ENCODE results near the gene KIAA2012.

The KIAA2012 gene

GRCh38 chr2:202109139-202109736 lies 36.2 kb downstream of the KIAA2012 start:
- POLR2A ChIA-PET: interaction anchor here (0.7 kb wide), 1 partner anchor 23 kb away, joined by 3 read pairs; no protein-coding TSS in a partner anchor
- Histone ChIP-seq H3K4me3 (ENCODE audit: low read depth, low read length) (no peak overlapping the region), H3K4me1 (ENCODE audit: control insufficient read depth, insufficient read depth, low read length) (peaks cover 6% of the 10 kb centered on the region; the same call in 1 of the 2 replicates), H3K36me3 (ENCODE audit: control insufficient read depth in 2 of 2, insufficient read depth in 1 of 2, low read length in 2 of 2) (no peaks in the 10 kb centered on the region), H3K27ac (ENCODE audit: extremely low read depth, low read depth, low read length) (no peak overlapping the region), H3K9me3 (ENCODE audit: control insufficient read depth, insufficient read depth, low read depth, low read length) (no peaks in the 10 kb centered on the region)
- no peak for TF ChIP-seq GLIS2 (tag by site-specific recombination; IDR thresholded peaks at IDR 0.05)
- peak; percentile 93 for TF ChIP-seq PRDM10 (tag by site-specific recombination; IDR thresholded peaks at IDR 0.05)
- CTCF ChIA-PET: interaction anchor here (0.6 to 1.2 kb wide), 4 partner anchors 69 to 1273 kb away, joined by 3 to 4 read pairs (median 3); no protein-coding TSS in a partner anchor

GRCh38 chr2:202109737-202110184 lies 36.7 kb downstream of the KIAA2012 start:
- H3K27ac ChIP-seq (ENCODE audit: extremely low read depth, low read depth, low read length): no peak overlapping the region
- H3K4me3 ChIP-seq (ENCODE audit: low read depth, low read length): no peak overlapping the region
- no peaks in the 10 kb centered on the region for H3K36me3 ChIP-seq (ENCODE audit: control insufficient read depth in 2 of 2, insufficient read depth in 1 of 2, low read length in 2 of 2)
- H3K9me3 ChIP-seq (ENCODE audit: control insufficient read depth, insufficient read depth, low read depth, low read length): no peaks in the 10 kb centered on the region
- ChIA-PET POLR2A (interaction anchor here (0.7 kb wide), 1 partner anchor 22 kb away, joined by 3 read pairs; no protein-coding TSS in a partner anchor), CTCF (interaction anchor here (0.9 to 1.2 kb wide), 4 partner anchors 51 to 315 kb away, joined by 3 read pairs; no protein-coding TSS in a partner anchor)
- H3K4me1 ChIP-seq (ENCODE audit: control insufficient read depth, insufficient read depth, low read length): peaks cover 6% of the 10 kb centered on the region; the same call in 1 of the 2 replicates
- peak; percentile 31; the same call in 1 of the 2 replicates for TF ChIP-seq ZNF843 (tag by site-specific recombination; IDR thresholded peaks at IDR 0.05)
- peak; percentile 39; the same call in 1 of the 2 replicates for TF ChIP-seq ZNF76 (tag by site-specific recombination; IDR thresholded peaks at IDR 0.05; ENCODE audit: borderline replicate concordance, low read depth)
- TF ChIP-seq PATZ1 (tag by site-specific recombination; IDR thresholded peaks at IDR 0.05): peak; percentile 74
- TF ChIP-seq ZNF148 (tag by site-specific recombination; IDR thresholded peaks at IDR 0.05; ENCODE audit: borderline replicate concordance): no peak
- peak; percentile 58; the same call in 1 of the 2 replicates for TF ChIP-seq IKZF3 (tag by site-specific recombination; IDR thresholded peaks at IDR 0.05)
- no peak for TF ChIP-seq ZNF626 (tag by site-specific recombination; IDR thresholded peaks at IDR 0.05)
- no peak for TF ChIP-seq ZNF202 (tag by site-specific recombination; IDR thresholded peaks at IDR 0.05; ENCODE audit: borderline replicate concordance)
- peak; percentile 88 for TF ChIP-seq GLIS1 (tag by site-specific recombination; IDR thresholded peaks at IDR 0.05)
- TF ChIP-seq ZNF658 (tag by site-specific recombination; IDR thresholded peaks at IDR 0.05): no peak
- peak; percentile 74 for TF ChIP-seq ATF2 (tag by site-specific recombination; IDR thresholded peaks at IDR 0.05; ENCODE audit: low read depth)
- peak; percentile 95 for TF ChIP-seq ZNF629 (tag by site-specific recombination; IDR thresholded peaks at IDR 0.05)
- no peak for TF ChIP-seq ZNF169 (tag by site-specific recombination; IDR thresholded peaks at IDR 0.05)
- peak; percentile 91 for TF ChIP-seq ZBTB21 (tag by site-specific recombination; IDR thresholded peaks at IDR 0.05)
- peak; percentile 90 for TF ChIP-seq OSR2 (tag by site-specific recombination; IDR thresholded peaks at IDR 0.05)
- TF ChIP-seq ZNF561 (tag by site-specific recombination; IDR thresholded peaks at IDR 0.05; ENCODE audit: borderline replicate concordance): no peak
- peak; percentile 85 for TF ChIP-seq HIC1 (tag by site-specific recombination; IDR thresholded peaks at IDR 0.05)
- TF ChIP-seq ZEB2 (tag by site-specific recombination; IDR thresholded peaks at IDR 0.05): peak; percentile 83
- peak; percentile 50; the same call in 1 of the 2 replicates for TF ChIP-seq GLIS2 (tag by site-specific recombination; IDR thresholded peaks at IDR 0.05)
